ENCODE results near the gene TAMM41. TPM values are rescaled to one million over a fixed set of nuclear protein-coding genes. Genes with fewer than 3 reads are reported as not detected.

TAMM41 gene
- total and polyA plus RNA-seq, 2 of the 4 experiments (the other 2 are of a cell fraction): 4.3 to 15.9 TPM

- DNase-seq (no peak), ATAC-seq (ENCODE audit: low read depth) (no peak)
- no peaks in the 10 kb centered on the region for H3K9me3 ChIP-seq (ENCODE audit: control insufficient read depth, insufficient read depth, low read length)
- peaks cover 8% of the 10 kb centered on the region; the same call in 1 of the 2 replicates for H3K4me1 ChIP-seq (ENCODE audit: control insufficient read depth, insufficient read depth, low read length)
- in situ Hi-C loops (cut with MboI; ENCODE audit: low sequenced_read_pairs): no loop called here
- TF ChIP-seq BHLHE40 (IDR thresholded peaks at IDR 0.05; ENCODE audit: low read depth, low read length): no peak
- TF ChIP-seq FOS (IDR thresholded peaks at IDR 0.05; ENCODE audit: low read depth, low read length): no peak
- no peak for TF ChIP-seq MAFK (IDR thresholded peaks at IDR 0.05; ENCODE audit: low read depth, low read length)
- TF ChIP-seq, protein P1, sequence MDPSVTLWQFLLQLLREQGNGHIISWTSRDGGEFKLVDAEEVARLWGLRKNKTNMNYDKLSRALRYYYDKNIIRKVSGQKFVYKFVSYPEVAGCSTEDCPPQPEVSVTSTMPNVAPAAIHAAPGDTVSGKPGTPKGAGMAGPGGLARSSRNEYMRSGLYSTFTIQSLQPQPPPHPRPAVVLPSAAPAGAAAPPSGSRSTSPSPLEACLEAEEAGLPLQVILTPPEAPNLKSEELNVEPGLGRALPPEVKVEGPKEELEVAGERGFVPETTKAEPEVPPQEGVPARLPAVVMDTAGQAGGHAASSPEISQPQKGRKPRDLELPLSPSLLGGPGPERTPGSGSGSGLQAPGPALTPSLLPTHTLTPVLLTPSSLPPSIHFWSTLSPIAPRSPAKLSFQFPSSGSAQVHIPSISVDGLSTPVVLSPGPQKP (IDR thresholded peaks at IDR 0.05; ENCODE audit: borderline replicate concordance, low read depth, low read length): no peak
- TF ChIP-seq, protein P2, sequence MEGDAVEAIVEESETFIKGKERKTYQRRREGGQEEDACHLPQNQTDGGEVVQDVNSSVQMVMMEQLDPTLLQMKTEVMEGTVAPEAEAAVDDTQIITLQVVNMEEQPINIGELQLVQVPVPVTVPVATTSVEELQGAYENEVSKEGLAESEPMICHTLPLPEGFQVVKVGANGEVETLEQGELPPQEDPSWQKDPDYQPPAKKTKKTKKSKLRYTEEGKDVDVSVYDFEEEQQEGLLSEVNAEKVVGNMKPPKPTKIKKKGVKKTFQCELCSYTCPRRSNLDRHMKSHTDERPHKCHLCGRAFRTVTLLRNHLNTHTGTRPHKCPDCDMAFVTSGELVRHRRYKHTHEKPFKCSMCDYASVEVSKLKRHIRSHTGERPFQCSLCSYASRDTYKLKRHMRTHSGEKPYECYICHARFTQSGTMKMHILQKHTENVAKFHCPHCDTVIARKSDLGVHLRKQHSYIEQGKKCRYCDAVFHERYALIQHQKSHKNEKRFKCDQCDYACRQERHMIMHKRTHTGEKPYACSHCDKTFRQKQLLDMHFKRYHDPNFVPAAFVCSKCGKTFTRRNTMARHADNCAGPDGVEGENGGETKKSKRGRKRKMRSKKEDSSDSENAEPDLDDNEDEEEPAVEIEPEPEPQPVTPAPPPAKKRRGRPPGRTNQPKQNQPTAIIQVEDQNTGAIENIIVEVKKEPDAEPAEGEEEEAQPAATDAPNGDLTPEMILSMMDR (conservative IDR thresholded peaks at IDR 0.05; ENCODE audit: low read depth, low read length): no peak
- no peak for TF ChIP-seq CEBPB (IDR thresholded peaks at IDR 0.05; ENCODE audit: low read depth, low read length)
- no peak for TF ChIP-seq RFX5 (IDR thresholded peaks at IDR 0.05; ENCODE audit: low read depth, low read length)
- no peak for TF ChIP-seq MAZ (IDR thresholded peaks at IDR 0.05; ENCODE audit: borderline replicate concordance, low read depth, low read length)
- no peak for TF ChIP-seq USF2 (IDR thresholded peaks at IDR 0.05; ENCODE audit: low read depth, low read length)
- no peak overlapping the region for H3K4me2 ChIP-seq (ENCODE audit: low read depth, low read length)
- no peak overlapping the region for H2AK5ac ChIP-seq (ENCODE audit: low read depth, low read length)
- no peak overlapping the region for H3K27ac ChIP-seq (ENCODE audit: insufficient read depth, low read length)
- no peak overlapping the region for H3K23ac ChIP-seq (ENCODE audit: low read depth, low read length)
- no peak overlapping the region for H4K5ac ChIP-seq (ENCODE audit: low read depth, low read length)
- 75% methylated on average over 3 of the region's 5 CpGs; no CpG with 5 or more reads in 1 of the 2 experiments for WGBS, 2 experiments (ENCODE audit: extremely low coverage in 2 of 2, insufficient read length in 1 of 2)
- peaks cover 20% of the 10 kb centered on the region for H3K36me3 ChIP-seq (ENCODE audit: control insufficient read depth, insufficient read depth, low read length)
- H3K18ac ChIP-seq (ENCODE audit: low read depth, low read length): no peak overlapping the region
- no peaks in the 10 kb centered on the region for H4K20me1 ChIP-seq (ENCODE audit: insufficient read depth, low read length)
- dilution Hi-C loops (cut with HindIII; ENCODE audit: low sequenced_read_pairs, unreplicated experiment): no loop called here
- no peak overlapping the region for H2AFZ ChIP-seq (replicated peaks; ENCODE audit: low read length, poor library complexity)
- no peak overlapping the region for H3K56ac ChIP-seq (ENCODE audit: extremely low read depth, insufficient read depth, low read length)
- no peak overlapping the region for H2AK9ac ChIP-seq (replicated peaks; ENCODE audit: low read depth, low read length, poor library complexity)
- H4K8ac ChIP-seq (ENCODE audit: low read depth in 2 of 2, low read length in 2 of 2): no peak overlapping the region
- no peak overlapping the region for H2BK5ac ChIP-seq (ENCODE audit: low read depth, low read length, poor library complexity, severe bottlenecking)
- peaks cover 3% of the 10 kb centered on the region; the same call in 1 of the 2 replicates for H3K9me1 ChIP-seq (ENCODE audit: insufficient read depth, low read length)
- H2BK20ac ChIP-seq (ENCODE audit: low read depth, low read length): no peak overlapping the region
- no peak overlapping the region for H3K9ac ChIP-seq (ENCODE audit: low read depth, low read length)
- no peak overlapping the region for H2BK120ac ChIP-seq (ENCODE audit: low read depth, low read length)
- no TSS peak for BruUV-seq (replicated peaks)
- H2BK15ac ChIP-seq (ENCODE audit: low read depth, low read length): no peak overlapping the region
- no peaks in the 10 kb centered on the region for H3K27me3 ChIP-seq (ENCODE audit: control insufficient read depth, insufficient read depth, low read length)
- ChIA-PET POLR2A (ENCODE audit: unreplicated experiment) (no interaction called here), CTCF (interaction anchor here (0.6 to 1.1 kb wide), 2 partner anchors 11 to 28 kb away, joined by 3 to 7 read pairs; no protein-coding TSS in a partner anchor)
- no peak overlapping the region for H3K14ac ChIP-seq (replicated peaks; ENCODE audit: low read depth, low read length)
- no peak overlapping the region for H4K91ac ChIP-seq (ENCODE audit: insufficient read depth, low read depth, low read length)
- H3K4ac ChIP-seq (ENCODE audit: low read depth, low read length): no peak overlapping the region
- no peak overlapping the region for H3K4me3 ChIP-seq (ENCODE audit: insufficient read depth, low read depth, low read length)
- H3K79me1 ChIP-seq (ENCODE audit: low read depth in 1 of 2, low read length in 2 of 2): peaks cover 0 to 2% of the 10 kb centered on the region in 2 experiments; a peak in 1 of 4 replicates
- intact Hi-C loops (cut with micrococcal nuclease): no loop called here
These were observed 21.4 kb downstream of the TAMM41 start for GRCh38 chr3:11825301-11825700.
